DMS 273 treated with DMSO at 0.1 percent for 48 hours (cell line): ENCODE data around the gene MAST4.

Source experiments
- DNase-seq: peaks from one replicate; lab custom pipeline; 2025; lab: John Stamatoyannopoulos, UW

The MAST4 gene

DNA sequence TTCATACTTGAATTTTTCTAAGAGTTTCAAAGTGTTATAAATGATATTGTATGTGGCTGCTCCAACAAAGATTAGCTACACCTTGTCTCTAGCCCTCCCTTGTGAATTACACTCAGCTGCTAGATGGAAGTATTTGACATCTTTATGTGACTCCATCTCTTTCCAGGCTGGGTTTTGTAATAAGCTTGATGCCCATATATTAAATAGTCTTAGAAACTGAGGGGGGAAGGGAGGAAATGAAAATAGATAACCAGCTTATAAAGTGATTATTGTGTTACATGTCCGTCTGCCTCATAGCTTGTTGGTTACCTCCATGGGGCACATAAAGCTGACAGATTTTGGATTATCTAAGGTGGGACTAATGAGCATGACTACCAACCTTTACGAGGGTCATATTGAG is 537.0 kb downstream of the MAST4 start:
- DNase-seq, result no peak

- DNase-seq, result no peak
Observed at GRCh38 chr5:67133776-67134175, 537.6 kb downstream of the MAST4 start.

- DNase-seq, result no peak
Observed at GRCh38 chr5:67135381-67135984, 539.3 kb downstream of the MAST4 start.

GRCh38 chr5:67139030-67139429 is 542.8 kb downstream of the MAST4 start:
- DNase-seq, result no peak

GRCh38 chr5:67140413-67140812 is 544.2 kb downstream of the MAST4 start:
- DNase-seq, result no peak

GRCh38 chr5:67141644-67142043 is 545.5 kb downstream of the MAST4 start:
- DNase-seq, result no peak

DNA sequence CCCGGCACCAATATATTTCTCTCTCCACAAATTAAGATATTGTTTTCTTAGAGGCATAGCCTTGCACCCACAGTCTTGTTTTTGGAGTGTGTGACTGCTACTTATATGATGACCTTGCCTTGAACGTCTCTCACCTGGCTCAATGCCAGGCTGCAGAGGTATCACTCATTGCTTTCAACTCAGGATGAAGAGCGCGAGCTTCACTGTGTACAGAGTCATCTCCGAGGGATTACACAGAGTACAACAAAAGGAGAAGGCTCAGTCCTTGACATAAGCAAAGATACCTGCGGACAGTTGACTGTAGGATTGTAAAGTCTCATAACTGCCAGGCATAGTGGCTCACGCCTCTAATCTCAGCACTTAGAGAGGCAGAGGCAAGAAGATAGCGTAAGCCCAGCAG is 546.6 kb downstream of the MAST4 start:
- DNase-seq, result no peak

- DNase-seq, result no peak
Observed at GRCh38 chr5:67143549-67143948, 547.4 kb downstream of the MAST4 start.

- no peak for DNase-seq
Observed at GRCh38 chr5:67144183-67144639, 548.0 kb downstream of the MAST4 start.

GRCh38 chr5:67146574-67146973 is 550.4 kb downstream of the MAST4 start:
- DNase-seq, result no peak

GRCh38 chr5:67146981-67147380 is 550.8 kb downstream of the MAST4 start:
- DNase-seq, result no peak

GRCh38 chr5:67147760-67148159 is 551.6 kb downstream of the MAST4 start:
- no peak for DNase-seq

- DNase-seq, result no peak
Observed at GRCh38 chr5:67149057-67149950, 553.1 kb downstream of the MAST4 start.

GRCh38 chr5:67149951-67150523 is 553.8 kb downstream of the MAST4 start:
- no peak for DNase-seq

DNA sequence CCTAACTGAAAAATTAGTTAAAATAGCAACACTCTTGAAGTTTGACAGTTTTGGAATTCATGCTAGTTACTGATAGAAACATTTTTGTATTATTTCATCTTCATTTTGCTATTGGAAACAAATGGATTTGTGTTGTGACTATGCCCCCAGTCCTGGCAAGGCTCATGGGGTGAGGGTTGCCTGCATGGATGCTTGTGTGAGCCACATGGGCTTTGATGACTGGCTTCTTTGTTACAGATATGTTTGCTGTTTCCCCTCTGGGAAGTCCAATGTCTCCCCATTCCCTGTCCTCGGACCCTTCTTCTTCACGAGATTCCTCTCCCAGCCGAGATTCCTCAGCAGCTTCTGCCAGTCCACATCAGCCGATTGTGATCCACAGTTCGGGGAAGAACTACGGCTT is 556.2 kb downstream of the MAST4 start:
- no peak for DNase-seq

GRCh38 chr5:67153292-67153691 is 557.1 kb downstream of the MAST4 start:
- DNase-seq, result no peak

GRCh38 chr5:67154556-67155206 is 558.5 kb downstream of the MAST4 start:
- DNase-seq, result no peak

DNA sequence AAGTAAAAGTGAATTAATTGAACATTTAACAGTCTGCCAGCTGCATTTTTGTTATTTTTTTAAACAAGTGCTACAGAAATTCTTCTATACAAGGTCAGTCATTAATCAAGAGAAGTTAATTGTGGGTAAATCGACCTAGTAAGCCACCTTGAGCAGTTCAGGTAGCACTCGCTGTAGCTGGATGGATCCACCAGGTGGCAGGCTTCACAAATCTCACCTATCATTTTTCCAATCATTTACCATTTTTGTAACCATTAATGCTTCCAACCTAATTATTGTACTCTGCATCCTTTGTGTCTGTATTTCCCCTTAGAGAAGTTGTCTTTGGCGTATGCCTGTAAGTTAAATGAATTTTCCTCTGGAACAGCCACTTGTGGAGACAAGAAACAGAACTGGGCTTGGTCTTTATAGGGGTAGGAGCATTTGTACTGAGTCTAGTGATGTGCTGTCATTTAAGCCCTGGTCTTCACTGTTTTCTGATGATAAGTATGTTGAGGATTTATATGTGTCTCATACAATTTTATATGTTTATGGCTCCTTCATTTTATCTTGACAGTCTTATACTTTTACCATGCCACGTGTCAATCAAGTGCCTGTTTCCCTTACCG is 560.9 kb downstream of the MAST4 start:
- no peak for DNase-seq

DNA sequence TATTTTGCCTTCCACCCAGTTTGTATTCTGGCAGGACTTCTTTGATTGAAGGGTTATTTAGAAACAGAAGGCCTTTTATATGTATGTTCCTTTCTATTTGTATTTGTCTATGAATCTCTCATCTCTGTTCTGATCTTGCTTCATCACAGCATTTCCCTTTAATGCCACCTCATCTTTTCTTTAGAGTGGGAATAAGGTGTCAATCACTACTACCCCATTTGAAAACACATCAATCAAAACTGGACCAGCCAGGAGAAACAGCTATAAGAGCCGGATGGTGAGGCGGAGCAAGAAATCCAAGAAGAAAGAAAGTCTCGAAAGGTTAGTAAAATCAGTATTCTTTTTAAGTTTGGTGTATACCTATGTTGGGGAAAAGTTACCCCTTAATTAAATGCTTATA is 564.1 kb downstream of the MAST4 start:
- DNase-seq, result no peak

DNA sequence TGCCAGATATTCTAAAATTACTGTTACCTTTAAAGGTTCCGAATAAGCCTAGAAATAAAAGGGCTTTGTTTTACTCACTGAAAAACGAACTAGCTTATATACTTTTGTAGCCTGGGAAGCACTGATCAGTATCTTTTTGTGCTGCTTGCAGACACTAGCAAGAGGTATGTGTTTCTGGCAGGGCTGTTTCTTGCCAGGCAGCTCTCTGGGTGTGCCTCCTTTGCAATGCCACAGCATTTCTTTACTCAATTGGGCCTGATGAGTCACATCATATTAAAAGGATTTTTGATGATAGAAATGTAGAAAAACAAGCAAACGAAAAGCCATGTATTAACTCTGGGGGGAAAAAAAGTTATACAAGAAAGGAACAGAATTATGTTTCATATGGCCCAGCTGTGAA is 564.8 kb downstream of the MAST4 start:
- DNase-seq, result no peak

- no peak for DNase-seq
Observed at GRCh38 chr5:67161767-67162166, 565.6 kb downstream of the MAST4 start.

- DNase-seq, result no peak
Observed at GRCh38 chr5:67163231-67163756, 567.1 kb downstream of the MAST4 start.
